NB4 (cell line): Measurements from ENCODE around the gene SLC25A33.

Experiments used
- POLR2A ChIP-seq: IDR thresholded peaks from 2 replicates; pipeline ENCODE4 v1.6.1; 2011; ENCODE audit warnings: mild to moderate bottlenecking; ENCODE audit not compliant: insufficient read length; ENCODE audit errors: extremely low read depth
- TF ChIP-seq, protein P1 (sequence below): IDR thresholded peaks from one replicate; pipeline ENCODE4 v1.5.1; 2012; ENCODE audit warnings: low read depth, low read length

DNA sequence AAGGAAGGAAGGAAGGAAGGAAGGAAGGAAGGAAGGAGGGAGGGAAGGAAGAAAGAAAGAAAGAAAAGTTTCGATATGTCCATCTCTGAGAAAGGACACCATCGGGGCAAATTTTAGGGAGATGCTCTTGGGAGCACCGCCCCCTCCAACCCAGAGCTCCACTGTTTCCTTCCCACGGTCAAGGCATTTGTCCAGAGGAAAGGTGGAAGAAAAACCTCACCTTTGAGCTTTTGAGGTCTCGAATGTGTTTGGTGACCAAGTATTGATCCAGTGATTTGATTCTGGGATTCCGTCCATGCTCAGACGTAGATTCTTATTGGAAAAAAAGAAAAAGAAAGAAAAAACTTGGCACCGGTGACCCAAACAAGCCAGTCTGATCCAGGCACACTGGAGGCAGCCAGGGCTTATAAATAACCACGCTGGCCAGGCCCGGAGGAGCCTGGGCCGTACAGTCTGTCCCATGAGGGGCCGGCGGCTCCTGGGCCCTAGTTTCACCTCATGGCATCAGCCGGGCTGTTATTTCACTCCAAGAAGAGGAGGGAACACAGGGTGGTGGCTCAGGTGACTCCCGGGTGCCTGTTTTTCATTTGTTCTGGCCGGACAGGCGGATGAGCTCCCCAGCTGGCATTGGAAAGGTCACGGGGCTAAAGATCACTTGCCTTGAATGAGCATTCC is 36.1 kb upstream of the SLC25A33 start:
- no peak for TF ChIP-seq POLR2A
- TF ChIP-seq, protein P1, sequence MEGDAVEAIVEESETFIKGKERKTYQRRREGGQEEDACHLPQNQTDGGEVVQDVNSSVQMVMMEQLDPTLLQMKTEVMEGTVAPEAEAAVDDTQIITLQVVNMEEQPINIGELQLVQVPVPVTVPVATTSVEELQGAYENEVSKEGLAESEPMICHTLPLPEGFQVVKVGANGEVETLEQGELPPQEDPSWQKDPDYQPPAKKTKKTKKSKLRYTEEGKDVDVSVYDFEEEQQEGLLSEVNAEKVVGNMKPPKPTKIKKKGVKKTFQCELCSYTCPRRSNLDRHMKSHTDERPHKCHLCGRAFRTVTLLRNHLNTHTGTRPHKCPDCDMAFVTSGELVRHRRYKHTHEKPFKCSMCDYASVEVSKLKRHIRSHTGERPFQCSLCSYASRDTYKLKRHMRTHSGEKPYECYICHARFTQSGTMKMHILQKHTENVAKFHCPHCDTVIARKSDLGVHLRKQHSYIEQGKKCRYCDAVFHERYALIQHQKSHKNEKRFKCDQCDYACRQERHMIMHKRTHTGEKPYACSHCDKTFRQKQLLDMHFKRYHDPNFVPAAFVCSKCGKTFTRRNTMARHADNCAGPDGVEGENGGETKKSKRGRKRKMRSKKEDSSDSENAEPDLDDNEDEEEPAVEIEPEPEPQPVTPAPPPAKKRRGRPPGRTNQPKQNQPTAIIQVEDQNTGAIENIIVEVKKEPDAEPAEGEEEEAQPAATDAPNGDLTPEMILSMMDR = no peak
